GM12878 (cell line): ENCODE results near the gene LIMD2. TPM values are rescaled to one million over a fixed set of nuclear protein-coding genes. Genes with fewer than 3 reads are reported as not detected.

Experiments used
- ATAC-seq: fragments of 200-7000 bp; cut with Tn5 transposase; 3 replicates; pipeline ENCODE4 v1.9.1; 2020; ENCODE audit warnings: mild to moderate bottlenecking, moderate library complexity
- BruUV-seq: library from RNA; stranded (reverse); fragments of 400-500 nt; replicated peaks from 2 replicates; lab custom pipeline; 2021; lab: Mats Ljungman, UMichigan
- CTCF ChIA-PET: fragments of 300-600 bp; sonication (Branson Sonifier 250); formaldehyde crosslinking; extraction: SDS; loops from one replicate; lab custom pipeline; 2021; ENCODE audit warnings: inconsistent platforms; lab: Yijun Ruan, JAX
- POLR2A ChIA-PET: fragments of 350-600 bp; formaldehyde crosslinking; extraction: SDS; loops from one replicate; lab custom pipeline; 2021; ENCODE audit warnings: inconsistent platforms; lab: Charles Lee
- RAD21 ChIA-PET: fragments of 300-600 bp; sonication (Branson Sonifier 250); formaldehyde crosslinking; loops from one replicate; lab custom pipeline; 2023; ENCODE audit warnings: antibody characterized with exemption; ENCODE audit not compliant: unreplicated experiment; lab: Charles Lee
- SMC1A ChIA-PET: fragments of 300-600 bp; sonication (Branson Sonifier 250); formaldehyde crosslinking; loops from one replicate; lab custom pipeline; 2023; ENCODE audit not compliant: unreplicated experiment, uncharacterized antibody; lab: Charles Lee
- DNase-seq: peaks from one replicate; pipeline ENCODE4 v3.0.0-alpha.2; 2011; ENCODE audit warnings: low read depth, low spot score
- FAIRE-seq: peaks from 3 replicates; lab custom pipeline; 2011; peaks lifted over from hg19 to GRCh38; lab: Jason Lieb, UNC
- H2AFZ ChIP-seq: 2 replicates; pipeline ENCODE4 v1.6.0; 2011; ENCODE audit warnings: low read depth, low read length, control low read depth; ENCODE audit not compliant: control insufficient read depth
- H3K27ac ChIP-seq: 2 replicates; pipeline ENCODE4 v1.5.1; 2011; ENCODE audit warnings: control low read depth; ENCODE audit not compliant: control insufficient read depth, insufficient read depth
- H3K27me3 ChIP-seq, 2 experiments: replicated peaks in 1 of 2; 2 replicates each; pipeline versions ENCODE4 v1.6.0 to v1.6.1; 2011; ENCODE audit warnings: low read length in 1 of 2; ENCODE audit not compliant: control insufficient read depth in 2 of 2, insufficient read depth in 2 of 2
- H3K36me3 ChIP-seq, 2 experiments: 2 replicates each; pipeline ENCODE4 v1.5.1; 2011; ENCODE audit warnings: low read length in 1 of 2; ENCODE audit not compliant: control insufficient read depth in 2 of 2, insufficient read depth in 2 of 2
- H3K4me1 ChIP-seq: 2 replicates; pipeline ENCODE4 v1.6.1; 2011; ENCODE audit warnings: mild to moderate bottlenecking, low read length, moderate library complexity, mixed read lengths; ENCODE audit not compliant: control insufficient read depth, insufficient read depth
- H3K4me2 ChIP-seq: 2 replicates; pipeline ENCODE4 v1.6.0; 2011; ENCODE audit warnings: control low read depth; ENCODE audit not compliant: control insufficient read depth, insufficient read depth
- H3K4me3 ChIP-seq: fragments of 200-600 bp; sonication (generic); 2 replicates; pipeline ENCODE4 v1.5.1; 2016
- H3K79me2 ChIP-seq: 2 replicates; pipeline ENCODE4 v1.6.0; 2011; ENCODE audit warnings: low read length; ENCODE audit not compliant: control insufficient read depth, insufficient read depth
- H3K9ac ChIP-seq: 2 replicates; pipeline ENCODE4 v1.8.0; 2011; ENCODE audit warnings: low read length, control low read depth, mixed read lengths; ENCODE audit not compliant: control insufficient read depth, insufficient read depth
- H3K9me3 ChIP-seq: replicated peaks from 3 replicates; pipeline ENCODE4 v1.5.1; 2011; ENCODE audit warnings: mild to moderate bottlenecking, low read length; ENCODE audit not compliant: control insufficient read depth, insufficient read depth
- H4K20me1 ChIP-seq: 2 replicates; pipeline ENCODE4 v1.6.0; 2011; ENCODE audit not compliant: control insufficient read depth, insufficient read depth
- CBX5 ChIP-seq: sonication (generic); IDR thresholded peaks from 2 replicates; pipeline ENCODE4 v1.6.1; 2016; ENCODE audit warnings: low read depth, moderate library complexity, mild to moderate bottlenecking, inconsistent platforms
- ETV6 ChIP-seq, 2 experiments: fragments of 450-650 bp in 1 of 2; IDR thresholded peaks in 1 of 2; conservative IDR thresholded peaks in 1 of 2; 2 replicates each; pipeline ENCODE4 v1.6.1; 2014; ENCODE audit warnings: antibody characterized with exemption in 1 of 2, borderline replicate concordance in 1 of 2, low read depth in 1 of 2, mild to moderate bottlenecking in 1 of 2, moderate library complexity in 1 of 2
- EZH2 ChIP-seq: IDR thresholded peaks from 2 replicates; pipeline ENCODE4 v1.6.1; 2012; ENCODE audit warnings: low read depth, mild to moderate bottlenecking, control low read depth, inconsistent platforms, low read length, borderline replicate concordance; ENCODE audit not compliant: control insufficient read depth
- FOXK2 ChIP-seq: fragments of 450-650 bp; IDR thresholded peaks from 2 replicates; pipeline ENCODE4 v1.6.1; 2017; ENCODE audit warnings: mild to moderate bottlenecking, moderate library complexity
- HDAC2 ChIP-seq: fragments of 200-600 bp; sonication (generic); IDR thresholded peaks from 2 replicates; pipeline ENCODE4 v1.6.1; 2017
- HDAC6 ChIP-seq: fragments of 200-600 bp; sonication (generic); IDR thresholded peaks from one replicate; pipeline ENCODE4 v1.8.0; 2017; ENCODE audit warnings: antibody characterized with exemption; ENCODE audit not compliant: unreplicated experiment
- LARP7 ChIP-seq: fragments of 450-650 bp; IDR thresholded peaks from 2 replicates; pipeline ENCODE4 v1.6.1; 2017; ENCODE audit warnings: mild to moderate bottlenecking
- MTA3 ChIP-seq: IDR thresholded peaks from 2 replicates; pipeline ENCODE4 v1.6.1; 2012; ENCODE audit warnings: low read length, inconsistent platforms, borderline replicate concordance
- PAX8 ChIP-seq: fragments of 450-650 bp; IDR thresholded peaks from 2 replicates; pipeline ENCODE4 v1.6.1; 2017; ENCODE audit warnings: mild to moderate bottlenecking, moderate library complexity
- POLR2A ChIP-seq: IDR thresholded peaks from 2 replicates; pipeline ENCODE4 v1.6.1; 2011; ENCODE audit warnings: low read depth, mild to moderate bottlenecking, low read length
- RB1 ChIP-seq: fragments of 450-650 bp; formaldehyde crosslinking; IDR thresholded peaks from 2 replicates; pipeline ENCODE4 v1.6.1; 2017; ENCODE audit warnings: mild to moderate bottlenecking, borderline replicate concordance
- REST ChIP-seq: IDR thresholded peaks from 2 replicates; pipeline ENCODE4 v1.6.1; 2012; ENCODE audit warnings: mild to moderate bottlenecking, low read depth, low read length
- USF1 ChIP-seq: IDR thresholded peaks from 2 replicates; pipeline ENCODE4 v1.6.1; 2011; ENCODE audit warnings: borderline replicate concordance, low read depth, mild to moderate bottlenecking, moderate library complexity, mixed read lengths, low read length; ENCODE audit not compliant: insufficient read depth; ENCODE audit errors: extremely low read length
- ZZZ3 ChIP-seq: IDR thresholded peaks from 2 replicates; pipeline ENCODE4 v1.6.1; 2011; ENCODE audit warnings: low read depth; ENCODE audit not compliant: control insufficient read depth, insufficient read length
- WGBS: methylation state at CpG from one replicate; pipeline ENCODE4 v1.1.6; 2016; ENCODE audit warnings: low lambda C conversion rate; ENCODE audit not compliant: insufficient replicate concordance, insufficient coverage; ENCODE audit errors: missing lambda C conversion rate; 5-methylcytosine and 5-hydroxymethylcytosine counted together
- in situ Hi-C: fragments of 300-500 bp; cut with MboI; formaldehyde crosslinking; loops from 9 replicates; pipeline ENCODE4 v1.14.3; 2018; ENCODE audit warnings: mixed read lengths
- intact Hi-C: fragments of 100-400 bp; cut with micrococcal nuclease; formaldehyde crosslinking; loops from one replicate; pipeline ENCODE4 v1.14.2; 2022; ENCODE audit not compliant: unreplicated experiment
- polyA plus RNA-seq, 11 experiments: library from polyadenylated mRNA; depleted of rRNA in 4 of 11; unstranded in 6 of 11; stranded (reverse) in 5 of 11; fragments of >200 nt; fragmentation: Nextera tagmentation in 4 of 11; fragmentation: Illumina TruSeq in 1 of 11; extraction: Ambion mirVana in 4 of 11; extraction: Trizol in 1 of 11; gene quantifications; 1 replicate in 1 of 11; 2 replicates in 10 of 11; pipeline versions ENCODE4 v1.2.1 to v1.2.3, GENCODE V29; 2011 to 2016; ENCODE audit warnings: inconsistent platforms in 2 of 11, missing spikeins in 2 of 11, low read depth in 1 of 11
- total RNA-seq, 4 experiments: library from RNA; depleted of rRNA in 3 of 4; stranded (reverse); fragments of >200 nt in 3 of 4; fragmentation: Illumina TruSeq in 1 of 4; extraction: Trizol in 1 of 4; gene quantifications; 2 replicates each; pipeline versions ENCODE4 v1.2.1 to v1.2.3, GENCODE V29; 2013 to 2021
- TF ChIP-seq, protein P1 (sequence below): fragments of 450-650 bp; IDR thresholded peaks from 2 replicates; pipeline ENCODE4 v1.6.1; 2017; ENCODE audit warnings: mild to moderate bottlenecking, moderate library complexity
- TF ChIP-seq, protein P2 (sequence below): fragments of 450-650 bp; IDR thresholded peaks from 2 replicates; pipeline ENCODE4 v1.6.1; 2016; ENCODE audit warnings: mild to moderate bottlenecking

Gene LIMD2
- total and polyA plus RNA-seq, 10 of the 15 experiments (the other 5 are each of a cell fraction or from before 2014, with no cell fraction given) = 1.1 to 339 (median 181) TPM

- Histone ChIP-seq H4K20me1 (no peaks in the 10 kb centered on the region), H2AFZ (no peak overlapping the region), H3K27me3 (no peaks in the 10 kb centered on the region), H3K9ac (no peak overlapping the region), H3K4me2 (no peak overlapping the region), H3K27ac (no peak overlapping the region), H3K9me3 (no peaks in the 10 kb centered on the region), H3K4me1 (no peaks in the 10 kb centered on the region), H3K79me2 (no peaks in the 10 kb centered on the region), H3K36me3 (peaks cover 0 to 16% of the 10 kb centered on the region in 2 experiments; a peak in 3 of 4 replicates), H3K4me3 (no peak overlapping the region)
- DNase-seq (no peak), ATAC-seq (no peak), FAIRE-seq (no peak)
- BruUV-seq = no TSS peak
- ChIA-PET RAD21 (no interaction called here), CTCF (no interaction called here), SMC1A (no interaction called here), POLR2A (interaction anchor here (1.2 kb wide), 1 partner anchor 57 kb away, joined by 3 read pairs; the partner anchor contains the start of genes CCDC47 and DDX42)
- WGBS = 96% methylated on average over 3 of the region's 3 CpGs
- in situ Hi-C loops (no loop called here), intact Hi-C loops (no loop called here)
- TF ChIP-seq HDAC2 = no peak
- TF ChIP-seq, protein P1, sequence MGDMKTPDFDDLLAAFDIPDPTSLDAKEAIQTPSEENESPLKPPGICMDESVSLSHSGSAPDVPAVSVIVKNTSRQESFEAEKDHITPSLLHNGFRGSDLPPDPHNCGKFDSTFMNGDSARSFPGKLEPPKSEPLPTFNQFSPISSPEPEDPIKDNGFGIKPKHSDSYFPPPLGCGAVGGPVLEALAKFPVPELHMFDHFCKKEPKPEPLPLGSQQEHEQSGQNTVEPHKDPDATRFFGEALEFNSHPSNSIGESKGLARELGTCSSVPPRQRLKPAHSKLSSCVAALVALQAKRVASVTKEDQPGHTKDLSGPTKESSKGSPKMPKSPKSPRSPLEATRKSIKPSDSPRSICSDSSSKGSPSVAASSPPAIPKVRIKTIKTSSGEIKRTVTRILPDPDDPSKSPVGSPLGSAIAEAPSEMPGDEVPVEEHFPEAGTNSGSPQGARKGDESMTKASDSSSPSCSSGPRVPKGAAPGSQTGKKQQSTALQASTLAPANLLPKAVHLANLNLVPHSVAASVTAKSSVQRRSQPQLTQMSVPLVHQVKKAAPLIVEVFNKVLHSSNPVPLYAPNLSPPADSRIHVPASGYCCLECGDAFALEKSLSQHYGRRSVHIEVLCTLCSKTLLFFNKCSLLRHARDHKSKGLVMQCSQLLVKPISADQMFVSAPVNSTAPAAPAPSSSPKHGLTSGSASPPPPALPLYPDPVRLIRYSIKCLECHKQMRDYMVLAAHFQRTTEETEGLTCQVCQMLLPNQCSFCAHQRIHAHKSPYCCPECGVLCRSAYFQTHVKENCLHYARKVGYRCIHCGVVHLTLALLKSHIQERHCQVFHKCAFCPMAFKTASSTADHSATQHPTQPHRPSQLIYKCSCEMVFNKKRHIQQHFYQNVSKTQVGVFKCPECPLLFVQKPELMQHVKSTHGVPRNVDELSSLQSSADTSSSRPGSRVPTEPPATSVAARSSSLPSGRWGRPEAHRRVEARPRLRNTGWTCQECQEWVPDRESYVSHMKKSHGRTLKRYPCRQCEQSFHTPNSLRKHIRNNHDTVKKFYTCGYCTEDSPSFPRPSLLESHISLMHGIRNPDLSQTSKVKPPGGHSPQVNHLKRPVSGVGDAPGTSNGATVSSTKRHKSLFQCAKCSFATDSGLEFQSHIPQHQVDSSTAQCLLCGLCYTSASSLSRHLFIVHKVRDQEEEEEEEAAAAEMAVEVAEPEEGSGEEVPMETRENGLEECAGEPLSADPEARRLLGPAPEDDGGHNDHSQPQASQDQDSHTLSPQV = no peak
- TF ChIP-seq FOXK2 = no peak
- TF ChIP-seq EZH2 = no peak
- no peak for TF ChIP-seq LARP7
- no peak for TF ChIP-seq CBX5
- TF ChIP-seq HDAC6 = no peak
- no peak for TF ChIP-seq ZZZ3
- TF ChIP-seq REST = no peak
- no peak for TF ChIP-seq USF1
- TF ChIP-seq RB1 = no peak
- no peak for TF ChIP-seq MTA3
- no peak for TF ChIP-seq PAX8
- TF ChIP-seq POLR2A = no peak
- TF ChIP-seq, protein P2, sequence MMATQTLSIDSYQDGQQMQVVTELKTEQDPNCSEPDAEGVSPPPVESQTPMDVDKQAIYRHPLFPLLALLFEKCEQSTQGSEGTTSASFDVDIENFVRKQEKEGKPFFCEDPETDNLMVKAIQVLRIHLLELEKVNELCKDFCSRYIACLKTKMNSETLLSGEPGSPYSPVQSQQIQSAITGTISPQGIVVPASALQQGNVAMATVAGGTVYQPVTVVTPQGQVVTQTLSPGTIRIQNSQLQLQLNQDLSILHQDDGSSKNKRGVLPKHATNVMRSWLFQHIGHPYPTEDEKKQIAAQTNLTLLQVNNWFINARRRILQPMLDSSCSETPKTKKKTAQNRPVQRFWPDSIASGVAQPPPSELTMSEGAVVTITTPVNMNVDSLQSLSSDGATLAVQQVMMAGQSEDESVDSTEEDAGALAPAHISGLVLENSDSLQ = no peak
- no peak for TF ChIP-seq ETV6 (conservative IDR thresholded peaks at IDR 0.05 in 1 of 2, IDR thresholded peaks at IDR 0.05 in 1 of 2; ENCODE audit: borderline replicate concordance in 1 of 2, low read depth in 1 of 2)
These were observed 16.5 kb upstream of the LIMD2 start for GRCh38 chr17:63716426-63716825.
